Left lung (tissue), 10 donors: ENCODE results near the gene SYT8. TPM values are rescaled to one million over a fixed set of nuclear protein-coding genes. Genes with fewer than 3 reads are reported as not detected.
"Not testable (repeated sequence)": the region's sequence is repeated elsewhere in the genome, so short reads cannot be mapped to it uniquely, and the experiment has no call there.

Experiments
- ATAC-seq: fragments of 200-7000 bp; cut with Tn5 transposase; one replicate; pipeline ENCODE4 v1.9.1; 2020; ENCODE audit warnings: moderate library complexity
- DNase-seq, 4 donors: peaks; one replicate each; pipeline ENCODE4 v3.0.0-alpha.2; 2013 to 2020
- H3K27ac ChIP-seq, 2 donors: fragments of 200-600 bp; sonication (generic) in 1 of 2; one replicate each; pipeline versions ENCODE4 v1.5.0 to v1.8.0; 2020 to 2021
- H3K27me3 ChIP-seq, 2 donors: fragments of 200-600 bp; sonication (generic) in 1 of 2; one replicate each; pipeline versions ENCODE4 v1.5.0 to v1.8.0; 2020 to 2021
- H3K36me3 ChIP-seq, 2 donors: fragments of 200-600 bp; sonication (generic) in 1 of 2; one replicate each; pipeline versions ENCODE4 v1.5.0 to v1.8.0; 2020 to 2021
- H3K4me1 ChIP-seq, 2 donors: fragments of 200-600 bp; one replicate each; pipeline ENCODE4 v1.8.0; 2021
- H3K4me3 ChIP-seq, 2 donors: fragments of 200-600 bp; sonication (generic) in 1 of 2; one replicate each; pipeline versions ENCODE4 v1.5.0 to v1.8.0; 2020 to 2021; ENCODE audit warnings: mild to moderate bottlenecking in 1 of 2
- H3K9me3 ChIP-seq, 2 donors: fragments of 200-600 bp; sonication (generic) in 1 of 2; one replicate each; pipeline versions ENCODE4 v1.5.0 to v1.8.0; 2020 to 2021
- CTCF ChIP-seq, 2 donors: fragments of 200-600 bp; sonication (generic) in 1 of 2; IDR thresholded peaks; one replicate each; pipeline versions ENCODE4 v1.5.0 to v1.8.0; 2021; ENCODE audit warnings: antibody characterized with exemption in 2 of 2
- intact Hi-C, 2 donors: fragments of 100-400 bp; cut with DNase I; formaldehyde crosslinking; loops; one replicate each; pipeline versions ENCODE4 v1.11.2 to v1.14.2; 2022
- polyA plus RNA-seq, 6 donors: library from polyadenylated mRNA; unstranded; fragments of 120-200 nt; gene quantifications; one replicate each; pipeline ENCODE4 v1.2.1, GENCODE V29; 2013; ENCODE audit not compliant: insufficient read length in 6 of 6
- total RNA-seq, 2 donors: library from RNA; stranded (reverse); fragmentation: NEBNext Ultra II Directional; extraction: Animal tissue kit (Norgen Biotek cat#: 25700); gene quantifications; one replicate each; pipeline ENCODE4 v1.2.1, GENCODE V29; 2021
- donor health status: DM: no; HTN: yes; CAD: no.
- donor health status: DM: no; HTN: no; CAD: no.

Gene SYT8
- total and polyA plus RNA-seq, 8 donors = 0.21 to 8.8 (median 1.1) TPM

- H3K27ac ChIP-seq = no peak overlapping the region
Observed at GRCh38 chr11:1875093-1875850, 40.5 kb downstream of the SYT8 start.

GRCh38 chr11:1875851-1876301, 41.1 kb downstream of the SYT8 start:
- Histone ChIP-seq H3K4me1 (peaks cover 3 to 33% of the 10 kb centered on the region in 2 donors), H3K27me3 (peaks cover 0 to 21% of the 10 kb centered on the region in 2 donors)
- H3K9me3 ChIP-seq, H3K4me3 ChIP-seq, H3K27ac ChIP-seq, intact Hi-C loops, ATAC-seq, H3K36me3 ChIP-seq: not testable (repeated sequence)
- DNase-seq = peak in 1 of 4 donors; percentile 54

More at GRCh38 chr11:1875093-1875850, 40.5 kb downstream of the SYT8 start:
- no peak for TF ChIP-seq CTCF (IDR thresholded peaks at IDR 0.05)
- DNase-seq = peak in 1 of 4 donors; percentile 68
- ATAC-seq = no peak
- H3K9me3 ChIP-seq = no peaks in the 10 kb centered on the region
- H3K4me1 ChIP-seq = peaks cover 3 to 34% of the 10 kb centered on the region in 2 donors
- H3K4me3 ChIP-seq = no peak overlapping the region
- intact Hi-C loops = no loop called here
- H3K36me3 ChIP-seq = no peaks in the 10 kb centered on the region
- H3K27me3 ChIP-seq = peaks cover 0 to 27% of the 10 kb centered on the region in 2 donors

- no peaks in the 10 kb centered on the region for H3K9me3 ChIP-seq
- peaks cover 3 to 34% of the 10 kb centered on the region in 2 donors for H3K4me1 ChIP-seq
- DNase-seq (peak in 2 of 4 donors; percentile 43 to 81), ATAC-seq (peak; percentile 24)
- intact Hi-C loops = no loop called here
- H3K4me3 ChIP-seq = no peak overlapping the region
- H3K27ac ChIP-seq = no peak overlapping the region
- peak; percentile 21 to 57 for TF ChIP-seq CTCF (IDR thresholded peaks at IDR 0.05)
- H3K36me3 ChIP-seq = no peaks in the 10 kb centered on the region
- peaks cover 0 to 16% of the 10 kb centered on the region in 2 donors for H3K27me3 ChIP-seq
Observed at GRCh38 chr11:1876361-1877063, 41.7 kb downstream of the SYT8 start.

- ATAC-seq (no peak), DNase-seq (peak; percentile 18 to 76 (median 50))
- Histone ChIP-seq H3K9me3 (no peaks in the 10 kb centered on the region), H3K36me3 (peaks cover 0 to 3% of the 10 kb centered on the region in 2 donors), H3K4me1 (peaks cover 3 to 43% of the 10 kb centered on the region in 2 donors), H3K4me3 (no peak overlapping the region), H3K27ac (peak overlapping the region in 1 of 2 donors; percentile 23), H3K27me3 (peaks cover 0 to 24% of the 10 kb centered on the region in 2 donors)
- intact Hi-C loops = no loop called here
- no peak for TF ChIP-seq CTCF (IDR thresholded peaks at IDR 0.05)
Observed at GRCh38 chr11:1877211-1878136, 42.7 kb downstream of the SYT8 start.
